HL-60/S4 (cell line): ENCODE data around the gene FITM2.

Source experiments
- in situ Hi-C: fragments of 300-500 bp; cut with MboI; formaldehyde crosslinking; loops from 2 replicates; pipeline ENCODE4 v1.14.3; 2022; ENCODE audit warnings: low sequenced_read_pairs

The FITM2 gene

DNA sequence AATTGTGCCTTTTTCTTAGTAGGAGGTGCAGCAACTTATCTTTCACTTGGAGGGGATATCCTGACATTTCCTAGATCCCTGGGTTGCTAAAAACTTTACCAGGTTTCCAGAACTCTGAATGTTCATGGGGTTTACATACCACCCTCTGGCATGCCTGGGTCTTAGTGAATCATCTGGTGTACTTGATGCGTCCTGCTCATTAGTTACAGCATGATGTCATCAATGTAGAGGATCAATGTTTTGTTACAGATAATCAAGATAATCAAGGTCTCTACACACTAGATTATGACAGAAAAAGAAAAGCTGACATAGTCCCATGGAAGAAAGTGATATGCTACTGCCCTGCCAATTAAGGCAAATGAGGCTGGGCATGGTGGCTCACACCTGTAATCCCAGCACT lies 27.0 kb downstream of the FITM2 start:
- in situ Hi-C loops = no loop called here

GRCh38 chr20:44282192-44282591 lies 28.8 kb downstream of the FITM2 start:
- in situ Hi-C loops = no loop called here

- in situ Hi-C loops = no loop called here
Observed at GRCh38 chr20:44280387-44280786, 30.6 kb downstream of the FITM2 start.

GRCh38 chr20:44279228-44279627 lies 31.8 kb downstream of the FITM2 start:
- in situ Hi-C loops = no loop called here

- in situ Hi-C loops = no loop called here
Observed at GRCh38 chr20:44274303-44275017, 36.5 kb downstream of the FITM2 start.

GRCh38 chr20:44273231-44274215 lies 37.5 kb downstream of the FITM2 start:
- in situ Hi-C loops = no loop called here

- in situ Hi-C loops = no loop called here
Observed at GRCh38 chr20:44271915-44272663, 38.9 kb downstream of the FITM2 start.

DNA sequence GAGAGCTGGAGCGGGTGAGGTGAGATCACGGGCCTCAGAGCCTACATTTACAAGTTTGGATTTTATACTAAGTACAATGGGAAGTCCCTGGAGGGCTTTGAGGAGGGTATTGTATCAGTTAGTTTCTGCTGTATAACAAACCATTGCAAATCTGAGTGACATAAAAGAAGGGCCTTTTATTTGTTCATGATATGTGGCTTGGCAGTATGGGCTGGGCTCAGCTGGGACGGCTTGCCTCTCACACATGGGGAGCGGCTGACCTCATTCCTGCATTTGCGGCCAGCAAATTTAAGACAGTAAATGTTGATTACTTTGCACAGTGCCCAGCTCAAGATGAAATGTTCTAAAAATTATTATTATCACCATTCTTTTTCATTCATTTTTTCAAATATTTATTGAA lies 42.2 kb downstream of the FITM2 start:
- in situ Hi-C loops = no loop called here

- in situ Hi-C loops = no loop called here
Observed at GRCh38 chr20:44264287-44264686, 46.7 kb downstream of the FITM2 start.

DNA sequence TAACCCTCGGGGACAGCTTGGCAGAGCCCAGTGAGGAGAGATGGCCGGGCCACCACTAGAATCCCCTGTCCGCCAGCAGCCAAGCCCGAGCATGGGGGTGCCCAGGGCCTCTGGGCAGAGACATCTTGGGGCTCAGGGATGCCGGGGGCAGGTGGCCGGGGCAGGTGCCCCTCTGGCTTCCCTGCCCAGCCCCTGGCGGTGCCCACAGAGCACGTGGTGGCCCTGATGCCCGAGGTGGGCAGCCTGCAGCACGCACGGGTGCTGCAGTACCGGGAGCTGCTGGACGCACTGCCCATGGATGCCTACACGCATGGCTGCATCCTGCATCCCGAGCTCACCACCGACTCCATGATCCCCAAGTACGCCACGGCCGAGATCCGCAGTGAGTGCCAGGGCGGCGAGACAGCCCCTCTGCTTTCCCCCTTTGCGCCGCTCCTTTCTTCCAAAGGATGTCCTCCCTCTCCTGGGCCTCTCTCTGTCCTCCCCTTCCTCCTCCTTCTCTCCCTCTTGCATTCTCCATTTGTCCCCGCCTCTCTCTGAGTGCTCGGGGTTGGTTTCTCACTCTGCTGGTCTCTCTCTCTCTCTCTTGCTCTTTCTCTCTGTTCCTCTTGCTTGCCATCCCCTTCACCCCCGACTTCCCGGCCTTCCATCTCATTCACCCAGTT lies 52.6 kb downstream of the FITM2 start:
- in situ Hi-C loops = no loop called here

DNA sequence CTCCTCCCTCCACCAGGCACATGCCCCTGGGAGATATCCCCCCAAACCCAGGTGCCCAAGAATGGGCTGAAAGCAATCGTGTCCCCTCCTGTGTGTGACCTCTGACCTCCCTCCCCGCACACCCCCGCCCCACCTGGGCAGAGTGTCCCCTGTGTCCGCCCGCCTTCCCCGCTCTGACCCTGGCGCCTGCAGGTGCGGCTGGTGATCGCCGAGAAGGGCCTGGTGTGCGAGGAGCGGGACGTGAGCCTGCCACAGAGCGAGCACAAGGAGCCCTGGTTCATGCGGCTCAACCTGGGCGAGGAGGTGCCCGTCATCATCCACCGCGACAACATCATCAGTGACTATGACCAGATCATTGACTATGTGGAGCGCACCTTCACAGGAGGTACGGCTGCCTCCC lies 54.0 kb downstream of the FITM2 start:
- in situ Hi-C loops = no loop called here

DNA sequence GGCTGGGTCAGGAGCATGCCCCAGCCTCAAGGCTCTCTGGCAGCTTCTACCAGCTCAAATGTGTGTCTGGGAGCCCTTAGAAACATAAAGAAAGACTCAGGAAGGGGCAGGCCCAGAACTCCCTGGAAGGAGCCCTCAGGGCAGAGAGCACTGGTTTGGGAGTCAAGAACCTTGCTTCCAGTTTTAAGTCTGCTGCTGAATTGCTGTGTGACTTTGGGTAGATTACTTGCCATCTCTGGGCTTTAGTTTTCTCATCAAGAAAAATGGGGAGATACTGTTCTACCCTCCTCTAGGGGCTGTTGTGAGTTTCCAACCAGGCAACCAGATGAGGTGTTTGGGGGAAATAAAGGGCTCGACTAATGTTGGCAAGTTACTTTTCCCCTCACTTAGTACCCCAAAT lies 55.1 kb downstream of the FITM2 start:
- in situ Hi-C loops = no loop called here

DNA sequence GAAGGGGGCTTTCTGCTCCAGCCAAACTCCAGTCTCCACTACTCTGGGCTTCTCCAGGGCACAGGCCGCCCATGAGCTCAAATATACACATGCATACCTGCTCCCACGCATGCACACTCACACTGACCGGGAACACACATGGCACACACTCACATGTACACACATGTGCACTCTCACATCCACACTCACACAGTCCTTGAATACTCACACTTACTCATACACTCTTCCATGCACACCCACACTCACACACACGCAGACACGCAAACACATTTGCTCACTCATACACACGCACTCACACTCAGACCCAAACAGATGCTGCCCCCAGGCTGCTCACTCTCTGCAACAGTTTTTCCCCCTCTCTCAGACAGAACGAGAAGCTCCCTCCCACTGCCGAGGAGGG lies 56.9 kb downstream of the FITM2 start:
- in situ Hi-C loops = no loop called here

DNA sequence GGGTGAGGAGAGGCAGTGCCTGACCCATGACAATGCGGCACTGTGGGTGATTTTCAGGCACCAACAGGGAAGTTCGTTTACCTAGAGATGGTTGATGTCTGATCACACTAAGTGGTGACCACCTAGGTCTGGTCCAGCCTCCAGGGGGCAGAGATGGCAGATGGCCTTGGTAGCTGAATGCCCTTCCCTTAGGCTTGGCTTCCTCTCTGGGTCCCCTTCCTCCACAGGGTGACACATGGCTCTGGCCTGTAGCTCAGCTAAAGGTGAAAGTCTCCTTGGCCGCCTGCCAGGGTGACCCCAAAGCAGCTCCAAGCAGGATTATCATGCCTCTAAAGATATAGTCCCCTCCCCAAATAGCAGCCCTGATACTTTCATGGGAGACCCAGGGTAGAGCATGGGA lies 57.5 kb downstream of the FITM2 start:
- in situ Hi-C loops = no loop called here
